ENCODE results near the gene SNX5.

Gene SNX5

GRCh38 chr20:17895641-17896171, 72.9 kb downstream of the SNX5 start:
- TF ChIP-seq CTCF (conservative IDR thresholded peaks at IDR 0.05): no peak
- no peak overlapping the region for H3K27ac ChIP-seq

GRCh38 chr20:17893445-17893844, 75.1 kb downstream of the SNX5 start:
- no peak overlapping the region for H3K27ac ChIP-seq
- TF ChIP-seq CTCF (conservative IDR thresholded peaks at IDR 0.05): no peak

- TF ChIP-seq CTCF (conservative IDR thresholded peaks at IDR 0.05): no peak
- H3K27ac ChIP-seq: no peak overlapping the region
Observed at GRCh38 chr20:17892189-17892938, 76.2 kb downstream of the SNX5 start.
